Measurements from ENCODE around the gene S100A5.

DNA sequence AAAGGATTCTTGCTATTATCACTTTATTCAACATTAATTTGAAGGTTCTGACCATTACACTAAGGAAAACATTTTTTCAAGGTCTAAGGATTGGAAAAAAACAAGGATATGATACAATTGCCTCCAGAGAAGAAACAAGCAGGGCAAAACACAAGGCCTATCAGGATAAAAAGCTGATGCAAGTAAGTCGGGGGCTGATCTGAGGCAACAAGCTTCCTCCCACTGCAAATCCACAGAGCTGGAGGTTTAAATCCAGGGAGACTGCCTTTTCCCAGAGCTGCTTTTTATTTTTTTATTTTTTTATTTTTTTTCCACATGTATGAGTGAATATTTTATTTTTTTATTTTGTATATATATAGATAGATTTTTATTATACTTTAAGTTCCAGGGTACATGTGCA is 44.3 kb upstream of the S100A5 start:
- TF ChIP-seq POLR2A (IDR thresholded peaks at IDR 0.05): no peak
- TF ChIP-seq, protein P1, sequence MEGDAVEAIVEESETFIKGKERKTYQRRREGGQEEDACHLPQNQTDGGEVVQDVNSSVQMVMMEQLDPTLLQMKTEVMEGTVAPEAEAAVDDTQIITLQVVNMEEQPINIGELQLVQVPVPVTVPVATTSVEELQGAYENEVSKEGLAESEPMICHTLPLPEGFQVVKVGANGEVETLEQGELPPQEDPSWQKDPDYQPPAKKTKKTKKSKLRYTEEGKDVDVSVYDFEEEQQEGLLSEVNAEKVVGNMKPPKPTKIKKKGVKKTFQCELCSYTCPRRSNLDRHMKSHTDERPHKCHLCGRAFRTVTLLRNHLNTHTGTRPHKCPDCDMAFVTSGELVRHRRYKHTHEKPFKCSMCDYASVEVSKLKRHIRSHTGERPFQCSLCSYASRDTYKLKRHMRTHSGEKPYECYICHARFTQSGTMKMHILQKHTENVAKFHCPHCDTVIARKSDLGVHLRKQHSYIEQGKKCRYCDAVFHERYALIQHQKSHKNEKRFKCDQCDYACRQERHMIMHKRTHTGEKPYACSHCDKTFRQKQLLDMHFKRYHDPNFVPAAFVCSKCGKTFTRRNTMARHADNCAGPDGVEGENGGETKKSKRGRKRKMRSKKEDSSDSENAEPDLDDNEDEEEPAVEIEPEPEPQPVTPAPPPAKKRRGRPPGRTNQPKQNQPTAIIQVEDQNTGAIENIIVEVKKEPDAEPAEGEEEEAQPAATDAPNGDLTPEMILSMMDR (IDR thresholded peaks at IDR 0.05): no peak

Data from thyroid gland (tissue), 4 donors.